NB4 (cell line): ENCODE results near the gene DCUN1D2.
"Not testable (repeated sequence)": the region's sequence is repeated elsewhere in the genome, so short reads cannot be mapped to it uniquely, and the experiment has no call there.

Experiments used
- DNase-seq: peaks from one replicate; pipeline ENCODE4 v3.0.0; 2010; ENCODE audit warnings: low read depth
- H3K4me3 ChIP-seq: one replicate; pipeline ENCODE4 v1.5.1; 2011; ENCODE audit warnings: mild to moderate bottlenecking, low read depth, low read length, moderate library complexity
- MAX ChIP-seq: IDR thresholded peaks from 2 replicates; pipeline ENCODE4 v1.6.1; 2011; ENCODE audit warnings: low read depth, low read length
- MYC ChIP-seq: IDR thresholded peaks from 2 replicates; pipeline ENCODE4 v1.6.1; 2011; ENCODE audit warnings: low read depth, low read length
- POLR2A ChIP-seq: IDR thresholded peaks from 2 replicates; pipeline ENCODE4 v1.6.1; 2011; ENCODE audit warnings: mild to moderate bottlenecking; ENCODE audit not compliant: insufficient read length; ENCODE audit errors: extremely low read depth
- TF ChIP-seq, protein P1 (sequence below): IDR thresholded peaks from one replicate; pipeline ENCODE4 v1.5.1; 2012; ENCODE audit warnings: low read depth, low read length

The DCUN1D2 gene

GRCh38 chr13:113437408-113438010, 53.0 kb downstream of the DCUN1D2 start:
- no peak for DNase-seq
- no peak overlapping the region for H3K4me3 ChIP-seq
- TF ChIP-seq MAX (no peak), MYC (no peak), POLR2A (no peak)
- TF ChIP-seq, protein P1, sequence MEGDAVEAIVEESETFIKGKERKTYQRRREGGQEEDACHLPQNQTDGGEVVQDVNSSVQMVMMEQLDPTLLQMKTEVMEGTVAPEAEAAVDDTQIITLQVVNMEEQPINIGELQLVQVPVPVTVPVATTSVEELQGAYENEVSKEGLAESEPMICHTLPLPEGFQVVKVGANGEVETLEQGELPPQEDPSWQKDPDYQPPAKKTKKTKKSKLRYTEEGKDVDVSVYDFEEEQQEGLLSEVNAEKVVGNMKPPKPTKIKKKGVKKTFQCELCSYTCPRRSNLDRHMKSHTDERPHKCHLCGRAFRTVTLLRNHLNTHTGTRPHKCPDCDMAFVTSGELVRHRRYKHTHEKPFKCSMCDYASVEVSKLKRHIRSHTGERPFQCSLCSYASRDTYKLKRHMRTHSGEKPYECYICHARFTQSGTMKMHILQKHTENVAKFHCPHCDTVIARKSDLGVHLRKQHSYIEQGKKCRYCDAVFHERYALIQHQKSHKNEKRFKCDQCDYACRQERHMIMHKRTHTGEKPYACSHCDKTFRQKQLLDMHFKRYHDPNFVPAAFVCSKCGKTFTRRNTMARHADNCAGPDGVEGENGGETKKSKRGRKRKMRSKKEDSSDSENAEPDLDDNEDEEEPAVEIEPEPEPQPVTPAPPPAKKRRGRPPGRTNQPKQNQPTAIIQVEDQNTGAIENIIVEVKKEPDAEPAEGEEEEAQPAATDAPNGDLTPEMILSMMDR = no peak

GRCh38 chr13:113436866-113437265, 53.6 kb downstream of the DCUN1D2 start:
- not testable (repeated sequence) for H3K4me3 ChIP-seq, DNase-seq

- DNase-seq, H3K4me3 ChIP-seq: not testable (repeated sequence)
Observed at GRCh38 chr13:113435907-113436306, 54.6 kb downstream of the DCUN1D2 start.

GRCh38 chr13:113433391-113433916, 57.1 kb downstream of the DCUN1D2 start:
- no peak for DNase-seq
- H3K4me3 ChIP-seq = no peak overlapping the region
- TF ChIP-seq, protein P1 = no peak
- TF ChIP-seq POLR2A (no peak), MAX (no peak), MYC (no peak)

DNA sequence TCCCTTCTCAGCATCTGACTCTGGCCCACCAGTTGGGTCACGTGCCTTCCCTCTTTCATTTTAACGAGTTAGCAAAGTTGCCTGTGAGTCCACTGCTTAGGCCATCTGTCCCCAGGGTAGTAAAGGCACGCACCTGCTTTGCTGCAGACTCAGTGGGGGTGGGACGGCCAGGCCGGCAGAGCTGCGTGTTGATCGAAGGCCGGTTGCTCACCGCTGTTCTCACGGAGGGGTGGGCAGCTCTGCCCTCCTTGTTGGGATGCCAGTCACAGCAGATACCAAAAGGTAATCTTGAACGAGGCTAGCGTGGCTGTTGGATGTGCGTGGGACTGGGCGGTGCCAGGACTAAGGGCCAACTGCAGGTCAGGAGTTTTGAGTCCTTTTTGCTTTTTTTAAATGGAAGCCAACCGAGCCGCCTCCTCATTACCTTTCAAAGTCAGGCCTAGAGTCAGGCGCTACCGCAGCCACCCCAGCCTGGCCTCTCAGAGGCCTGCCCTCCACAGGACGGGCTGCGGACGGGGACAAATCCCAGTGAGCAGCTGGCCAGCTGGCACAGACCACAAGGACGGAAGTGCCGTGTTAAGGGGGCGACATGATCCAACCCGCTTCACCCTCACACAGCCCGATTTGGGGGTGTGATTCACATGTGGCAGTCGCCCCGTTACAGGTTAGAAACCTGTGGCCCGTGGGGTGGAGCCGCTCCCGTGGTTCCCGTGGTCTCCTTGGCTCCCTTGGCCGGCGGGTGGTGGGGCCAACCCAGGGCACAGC, 57.8 kb downstream of the DCUN1D2 start:
- DNase-seq = no peak
- TF ChIP-seq, protein P1 = no peak
- TF ChIP-seq POLR2A = no peak
- no peak for TF ChIP-seq MAX
- no peak for TF ChIP-seq MYC
- no peak overlapping the region for H3K4me3 ChIP-seq

DNA sequence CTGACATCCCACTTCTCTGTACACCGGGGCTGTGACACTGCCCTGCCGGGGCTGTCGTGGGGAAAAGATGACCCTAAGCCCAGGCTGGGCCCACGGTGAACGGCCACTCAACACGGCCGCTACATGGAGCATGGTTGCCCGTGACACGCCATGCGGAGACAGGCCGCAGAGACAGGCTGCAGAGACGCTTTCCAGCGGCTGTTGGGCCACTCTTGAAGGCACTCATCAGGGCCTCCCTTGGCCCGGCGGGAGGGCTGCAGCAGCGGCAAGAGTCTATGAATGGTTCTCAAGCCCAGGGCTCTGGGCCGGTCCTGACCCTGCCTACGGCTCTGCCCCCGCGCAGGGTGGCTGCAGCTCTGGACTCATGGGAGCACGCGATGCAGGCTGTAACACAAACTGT, 59.3 kb downstream of the DCUN1D2 start:
- TF ChIP-seq MYC (no peak), POLR2A (no peak), MAX (no peak)
- TF ChIP-seq, protein P1 = no peak
- no peak overlapping the region for H3K4me3 ChIP-seq
- no peak for DNase-seq
